HepG2 (cell line): ENCODE measurements around the gene ZNF540. TPM values are rescaled to one million over a fixed set of nuclear protein-coding genes. Genes with fewer than 3 reads are reported as not detected.
A peak's percentile ranks its signal among the peaks of the same experiment; 100 is the strongest.

Source experiments
- ARID4A ChIP-seq: sonication (generic); formaldehyde crosslinking; IDR thresholded peaks from 2 replicates; pipeline ENCODE4 v1.5.0; 2020; ENCODE audit warnings: mild to moderate bottlenecking, missing genetic modification reagents, borderline replicate concordance
- CBFB ChIP-seq: sonication (generic); formaldehyde crosslinking; IDR thresholded peaks from 2 replicates; pipeline ENCODE4 v1.4.0; 2020; ENCODE audit warnings: missing genetic modification reagents
- GTF3A ChIP-seq: sonication (generic); formaldehyde crosslinking; conservative IDR thresholded peaks from 2 replicates; pipeline ENCODE4 v1.4.0; 2020; ENCODE audit warnings: mild to moderate bottlenecking, missing genetic modification reagents
- HDAC2 ChIP-seq: sonication (generic); formaldehyde crosslinking; IDR thresholded peaks from 2 replicates; pipeline ENCODE4 v1.4.0; 2020; ENCODE audit warnings: missing genetic modification reagents
- HNRNPK ChIP-seq: fragments of 200-400 bp; formaldehyde crosslinking; IDR thresholded peaks from 2 replicates; pipeline ENCODE4 v1.6.1; 2018; ENCODE audit warnings: low read length, low read depth, moderate library complexity, mild to moderate bottlenecking; ENCODE audit not compliant: poor library complexity, severe bottlenecking
- KDM1A ChIP-seq: IDR thresholded peaks from 2 replicates; pipeline ENCODE4 v1.6.1; 2016; ENCODE audit warnings: missing compliant biosample characterization
- MED13 ChIP-seq: sonication (generic); formaldehyde crosslinking; IDR thresholded peaks from 2 replicates; pipeline ENCODE4 v1.5.0; 2020; ENCODE audit warnings: missing genetic modification reagents
- MIXL1 ChIP-seq: IDR thresholded peaks from 2 replicates; pipeline ENCODE4 v1.6.1; 2016
- MTF1 ChIP-seq: sonication (generic); formaldehyde crosslinking; IDR thresholded peaks from 2 replicates; pipeline ENCODE4 v1.5.0; 2020; ENCODE audit warnings: missing genetic modification reagents
- POGZ ChIP-seq: sonication (generic); formaldehyde crosslinking; IDR thresholded peaks from 2 replicates; pipeline ENCODE4 v1.4.0; 2020; ENCODE audit warnings: mild to moderate bottlenecking, missing genetic modification reagents
- SMAD1 ChIP-seq: sonication (generic); formaldehyde crosslinking; IDR thresholded peaks from 2 replicates; pipeline ENCODE4 v1.4.0; 2020; ENCODE audit warnings: missing genetic modification reagents, low read depth, mild to moderate bottlenecking, borderline replicate concordance
- STAT5B ChIP-seq: sonication (generic); formaldehyde crosslinking; IDR thresholded peaks from 2 replicates; pipeline ENCODE4 v1.4.0; 2020; ENCODE audit warnings: missing genetic modification reagents
- SUZ12 ChIP-seq: fragments of 150-350 bp; IDR thresholded peaks from 2 replicates; pipeline ENCODE4 v1.6.1; 2014; ENCODE audit warnings: low read depth, low read length
- ZNF20 ChIP-seq: sonication (generic); formaldehyde crosslinking; IDR thresholded peaks from 2 replicates; pipeline ENCODE4 v1.4.0; 2020; ENCODE audit warnings: mild to moderate bottlenecking, moderate library complexity, missing genetic modification reagents
- ZNF234 ChIP-seq: sonication (generic); formaldehyde crosslinking; conservative IDR thresholded peaks from 2 replicates; pipeline ENCODE4 v1.5.1; 2020; ENCODE audit warnings: mild to moderate bottlenecking, missing genetic modification reagents
- ZNF543 ChIP-seq: sonication (generic); formaldehyde crosslinking; IDR thresholded peaks from 2 replicates; pipeline ENCODE4 v1.4.0; 2020; ENCODE audit warnings: mild to moderate bottlenecking, missing genetic modification reagents
- ZNF567 ChIP-seq: sonication (generic); formaldehyde crosslinking; IDR thresholded peaks from 2 replicates; pipeline ENCODE4 v1.8.1; 2023; ENCODE audit warnings: mild to moderate bottlenecking, missing genetic modification reagents, borderline replicate concordance
- ZNF576 ChIP-seq: sonication (generic); formaldehyde crosslinking; IDR thresholded peaks from 2 replicates; pipeline ENCODE4 v1.4.0; 2020; ENCODE audit warnings: mild to moderate bottlenecking, missing genetic modification reagents
- ZNF790 ChIP-seq: sonication (generic); formaldehyde crosslinking; IDR thresholded peaks from 2 replicates; pipeline ENCODE4 v1.8.0; 2022; ENCODE audit warnings: missing genetic modification reagents, mild to moderate bottlenecking, borderline replicate concordance
- polyA plus RNA-seq, 8 experiments: library from polyadenylated mRNA; depleted of rRNA in 3 of 8; stranded (reverse) in 7 of 8; unstranded in 1 of 8; fragments of >200 nt; fragmentation: Illumina TruSeq in 4 of 8; extraction: Trizol in 4 of 8; gene quantifications; 2 replicates each; pipeline versions ENCODE4 v1.2.1 to v1.2.3, GENCODE V29; 2011 to 2016; ENCODE audit warnings: low read depth in 4 of 8, missing spikeins in 1 of 8, mixed read lengths in 1 of 8; ENCODE audit not compliant: insufficient read depth in 1 of 8
- total RNA-seq, 5 experiments: library from RNA; depleted of rRNA; stranded (reverse); fragments of >200 nt; fragmentation: Illumina TruSeq; extraction: Trizol; gene quantifications; 2 replicates each; pipeline ENCODE4 v1.2.3, GENCODE V29; 2016; ENCODE audit warnings: low read depth in 1 of 5
- TF ChIP-seq, protein P1 (sequence below): sonication (generic); formaldehyde crosslinking; IDR thresholded peaks from 2 replicates; pipeline ENCODE4 v1.8.1; 2023; ENCODE audit warnings: mild to moderate bottlenecking, missing genetic modification reagents
- TF ChIP-seq, protein P2 (sequence below): sonication (generic); formaldehyde crosslinking; IDR thresholded peaks from 2 replicates; pipeline ENCODE4 v1.9.0; 2022; ENCODE audit warnings: low read depth, missing genetic modification reagents
- TF ChIP-seq, protein P3 (sequence below): sonication (generic); formaldehyde crosslinking; IDR thresholded peaks from 2 replicates; pipeline ENCODE4 v1.4.0; 2020; ENCODE audit warnings: missing genetic modification reagents, mild to moderate bottlenecking, borderline replicate concordance

Gene ZNF540
- total and polyA plus RNA-seq, 2 of the 13 experiments (the other 11 are each of a cell fraction or from before 2014, with no cell fraction given), result 0.21 to 0.40 TPM

- TF ChIP-seq, protein P1, sequence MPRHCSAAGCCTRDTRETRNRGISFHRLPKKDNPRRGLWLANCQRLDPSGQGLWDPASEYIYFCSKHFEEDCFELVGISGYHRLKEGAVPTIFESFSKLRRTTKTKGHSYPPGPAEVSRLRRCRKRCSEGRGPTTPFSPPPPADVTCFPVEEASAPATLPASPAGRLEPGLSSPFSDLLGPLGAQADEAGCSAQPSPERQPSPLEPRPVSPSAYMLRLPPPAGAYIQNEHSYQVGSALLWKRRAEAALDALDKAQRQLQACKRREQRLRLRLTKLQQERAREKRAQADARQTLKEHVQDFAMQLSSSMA (CRISPR knock-in tag), result no peak
- TF ChIP-seq MIXL1 (CRISPR knock-in tag), result no peak
- peak; percentile 76; the same call in 1 of the 2 replicates for TF ChIP-seq ZNF543
- peak; percentile 59 for TF ChIP-seq HNRNPK
- TF ChIP-seq STAT5B (CRISPR knock-in tag), result no peak
- TF ChIP-seq, protein P2, sequence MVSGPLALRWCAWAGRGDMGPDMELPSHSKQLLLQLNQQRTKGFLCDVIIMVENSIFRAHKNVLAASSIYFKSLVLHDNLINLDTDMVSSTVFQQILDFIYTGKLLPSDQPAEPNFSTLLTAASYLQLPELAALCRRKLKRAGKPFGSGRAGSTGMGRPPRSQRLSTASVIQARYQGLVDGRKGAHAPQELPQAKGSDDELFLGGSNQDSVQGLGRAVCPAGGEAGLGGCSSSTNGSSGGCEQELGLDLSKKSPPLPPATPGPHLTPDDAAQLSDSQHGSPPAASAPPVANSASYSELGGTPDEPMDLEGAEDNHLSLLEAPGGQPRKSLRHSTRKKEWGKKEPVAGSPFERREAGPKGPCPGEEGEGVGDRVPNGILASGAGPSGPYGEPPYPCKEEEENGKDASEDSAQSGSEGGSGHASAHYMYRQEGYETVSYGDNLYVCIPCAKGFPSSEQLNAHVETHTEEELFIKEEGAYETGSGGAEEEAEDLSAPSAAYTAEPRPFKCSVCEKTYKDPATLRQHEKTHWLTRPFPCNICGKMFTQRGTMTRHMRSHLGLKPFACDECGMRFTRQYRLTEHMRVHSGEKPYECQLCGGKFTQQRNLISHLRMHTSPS (CRISPR knock-in tag), result no peak
- 0 out of 2 replicates have a peak, but pooled peaks have one; percentile 31 for TF ChIP-seq GTF3A (CRISPR knock-in tag)
- peak; percentile 66; the same call in 1 of the 2 replicates for TF ChIP-seq CBFB (CRISPR knock-in tag)
- no peak for TF ChIP-seq MED13
- TF ChIP-seq ZNF576 (CRISPR knock-in tag), result no peak
- TF ChIP-seq, protein P3, sequence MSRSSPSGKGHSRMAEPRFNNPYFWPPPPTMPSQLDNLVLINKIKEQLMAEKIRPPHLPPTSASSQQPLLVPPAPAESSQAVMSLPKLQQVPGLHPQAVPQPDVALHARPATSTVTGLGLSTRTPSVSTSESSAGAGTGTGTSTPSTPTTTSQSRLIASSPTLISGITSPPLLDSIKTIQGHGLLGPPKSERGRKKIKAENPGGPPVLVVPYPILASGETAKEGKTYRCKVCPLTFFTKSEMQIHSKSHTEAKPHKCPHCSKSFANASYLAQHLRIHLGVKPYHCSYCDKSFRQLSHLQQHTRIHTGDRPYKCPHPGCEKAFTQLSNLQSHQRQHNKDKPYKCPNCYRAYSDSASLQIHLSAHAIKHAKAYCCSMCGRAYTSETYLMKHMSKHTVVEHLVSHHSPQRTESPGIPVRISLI, result peak; percentile 54; the same call in 1 of the 2 replicates
- TF ChIP-seq MTF1 (CRISPR knock-in tag), result no peak
- peak; percentile 69; the same call in 1 of the 2 replicates for TF ChIP-seq ZNF567 (CRISPR knock-in tag)
- TF ChIP-seq ZNF20, result no peak; the same call in 1 of the 2 replicates
- peak; percentile 47; the same call in 1 of the 2 replicates for TF ChIP-seq HDAC2
- TF ChIP-seq ZNF790, result peak; percentile 53; the same call in 1 of the 2 replicates
- peak; percentile 92; the same call in 1 of the 2 replicates for TF ChIP-seq SMAD1 (CRISPR knock-in tag)
- peak; percentile 81 for TF ChIP-seq ARID4A (CRISPR knock-in tag)
- peak; percentile 83 for TF ChIP-seq KDM1A
- peak; percentile 43; the same call in 1 of the 2 replicates for TF ChIP-seq POGZ (CRISPR knock-in tag)
- no peak for TF ChIP-seq SUZ12
- TF ChIP-seq ZNF234 (CRISPR knock-in tag), result no peak; the same call in 1 of the 2 replicates
Observed at GRCh38 chr19:37655689-37656371, 61.2 kb downstream of the ZNF540 start (continued).
